ENCODE results near the gene CD7. TPM values are rescaled to one million over a fixed set of nuclear protein-coding genes. Genes with fewer than 3 reads are reported as not detected.
"Not testable (repeated sequence)": the region's sequence is repeated elsewhere in the genome, so short reads cannot be mapped to it uniquely, and the experiment has no call there.

The CD7 gene
- total RNA-seq, 1 experiment from 2014 or later, result 0.77 TPM

DNA sequence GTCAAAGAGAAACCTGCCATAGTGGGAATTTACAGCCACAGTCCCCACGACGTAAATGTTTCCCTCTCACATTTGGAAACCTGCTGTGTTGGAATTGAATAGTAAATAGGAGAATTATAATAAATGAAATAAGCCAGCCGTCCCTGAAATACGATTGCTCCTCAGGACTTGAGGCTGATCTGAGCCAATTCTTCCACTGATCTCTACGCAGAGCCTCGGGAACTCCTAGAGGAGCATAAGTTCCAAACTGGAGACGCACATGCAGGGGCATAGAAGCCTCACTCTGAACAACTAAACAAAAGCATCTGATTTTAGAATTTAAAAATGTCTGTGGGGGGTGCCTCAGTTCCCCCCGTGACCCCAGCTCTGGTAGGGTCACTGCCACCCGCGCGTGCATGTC, 31.5 kb upstream of the CD7 start:
- TF ChIP-seq, protein P1, sequence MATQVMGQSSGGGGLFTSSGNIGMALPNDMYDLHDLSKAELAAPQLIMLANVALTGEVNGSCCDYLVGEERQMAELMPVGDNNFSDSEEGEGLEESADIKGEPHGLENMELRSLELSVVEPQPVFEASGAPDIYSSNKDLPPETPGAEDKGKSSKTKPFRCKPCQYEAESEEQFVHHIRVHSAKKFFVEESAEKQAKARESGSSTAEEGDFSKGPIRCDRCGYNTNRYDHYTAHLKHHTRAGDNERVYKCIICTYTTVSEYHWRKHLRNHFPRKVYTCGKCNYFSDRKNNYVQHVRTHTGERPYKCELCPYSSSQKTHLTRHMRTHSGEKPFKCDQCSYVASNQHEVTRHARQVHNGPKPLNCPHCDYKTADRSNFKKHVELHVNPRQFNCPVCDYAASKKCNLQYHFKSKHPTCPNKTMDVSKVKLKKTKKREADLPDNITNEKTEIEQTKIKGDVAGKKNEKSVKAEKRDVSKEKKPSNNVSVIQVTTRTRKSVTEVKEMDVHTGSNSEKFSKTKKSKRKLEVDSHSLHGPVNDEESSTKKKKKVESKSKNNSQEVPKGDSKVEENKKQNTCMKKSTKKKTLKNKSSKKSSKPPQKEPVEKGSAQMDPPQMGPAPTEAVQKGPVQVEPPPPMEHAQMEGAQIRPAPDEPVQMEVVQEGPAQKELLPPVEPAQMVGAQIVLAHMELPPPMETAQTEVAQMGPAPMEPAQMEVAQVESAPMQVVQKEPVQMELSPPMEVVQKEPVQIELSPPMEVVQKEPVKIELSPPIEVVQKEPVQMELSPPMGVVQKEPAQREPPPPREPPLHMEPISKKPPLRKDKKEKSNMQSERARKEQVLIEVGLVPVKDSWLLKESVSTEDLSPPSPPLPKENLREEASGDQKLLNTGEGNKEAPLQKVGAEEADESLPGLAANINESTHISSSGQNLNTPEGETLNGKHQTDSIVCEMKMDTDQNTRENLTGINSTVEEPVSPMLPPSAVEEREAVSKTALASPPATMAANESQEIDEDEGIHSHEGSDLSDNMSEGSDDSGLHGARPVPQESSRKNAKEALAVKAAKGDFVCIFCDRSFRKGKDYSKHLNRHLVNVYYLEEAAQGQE (IDR thresholded peaks at IDR 0.05; ENCODE audit: insufficient read depth in 1 of 2, low read depth in 2 of 2, low read length in 1 of 2), result no peak
- TF ChIP-seq, protein P2, sequence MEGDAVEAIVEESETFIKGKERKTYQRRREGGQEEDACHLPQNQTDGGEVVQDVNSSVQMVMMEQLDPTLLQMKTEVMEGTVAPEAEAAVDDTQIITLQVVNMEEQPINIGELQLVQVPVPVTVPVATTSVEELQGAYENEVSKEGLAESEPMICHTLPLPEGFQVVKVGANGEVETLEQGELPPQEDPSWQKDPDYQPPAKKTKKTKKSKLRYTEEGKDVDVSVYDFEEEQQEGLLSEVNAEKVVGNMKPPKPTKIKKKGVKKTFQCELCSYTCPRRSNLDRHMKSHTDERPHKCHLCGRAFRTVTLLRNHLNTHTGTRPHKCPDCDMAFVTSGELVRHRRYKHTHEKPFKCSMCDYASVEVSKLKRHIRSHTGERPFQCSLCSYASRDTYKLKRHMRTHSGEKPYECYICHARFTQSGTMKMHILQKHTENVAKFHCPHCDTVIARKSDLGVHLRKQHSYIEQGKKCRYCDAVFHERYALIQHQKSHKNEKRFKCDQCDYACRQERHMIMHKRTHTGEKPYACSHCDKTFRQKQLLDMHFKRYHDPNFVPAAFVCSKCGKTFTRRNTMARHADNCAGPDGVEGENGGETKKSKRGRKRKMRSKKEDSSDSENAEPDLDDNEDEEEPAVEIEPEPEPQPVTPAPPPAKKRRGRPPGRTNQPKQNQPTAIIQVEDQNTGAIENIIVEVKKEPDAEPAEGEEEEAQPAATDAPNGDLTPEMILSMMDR (IDR thresholded peaks at IDR 0.05), result no peak
- TF ChIP-seq TCF7L2 (IDR thresholded peaks at IDR 0.05; ENCODE audit: low read depth, low read length) (no peak), POLR2AphosphoS5 (IDR thresholded peaks at IDR 0.05; ENCODE audit: low read depth, low read length) (no peak), SIN3A (IDR thresholded peaks at IDR 0.05; ENCODE audit: borderline replicate concordance, insufficient read depth, low read depth, low read length) (no peak)
- Histone ChIP-seq H3K27ac (ENCODE audit: low read length) (no peak overlapping the region; the same call in 1 of the 2 replicates), H3K4me1 (ENCODE audit: control insufficient read depth, insufficient read depth, low read length) (peaks cover 29% of the 10 kb centered on the region), H3K36me3 (ENCODE audit: control insufficient read depth, insufficient read depth, low read length) (no peaks in the 10 kb centered on the region), H3K4me3 (ENCODE audit: low read depth in 2 of 2, low read length in 2 of 2) (no peak overlapping the region), H3K9me3 (ENCODE audit: control insufficient read depth, insufficient read depth, low read depth, low read length) (no peaks in the 10 kb centered on the region), H3K27me3 (ENCODE audit: control insufficient read depth, insufficient read depth, low read length) (no peaks in the 10 kb centered on the region)
- no peak for ATAC-seq
- in situ Hi-C loops (cut with HindIII; ENCODE audit: low pct_unique_long_range_greater_than_20kb, low sequenced_read_pairs) (loop anchor here (5.0 to 10.0 kb wide), 2 partner anchors 54 to 68 kb away; partner anchors contain the start of genes HEXD and OGFOD3), intact Hi-C loops (cut with micrococcal nuclease; ENCODE audit: unreplicated experiment) (no loop called here)
- ChIA-PET POLR2A (no interaction called here), CTCF (no interaction called here)
- no peak for DNase-seq (ENCODE audit: low read depth, low spot score)
- no TSS peak for BruUV-seq (replicated peaks)

DNA sequence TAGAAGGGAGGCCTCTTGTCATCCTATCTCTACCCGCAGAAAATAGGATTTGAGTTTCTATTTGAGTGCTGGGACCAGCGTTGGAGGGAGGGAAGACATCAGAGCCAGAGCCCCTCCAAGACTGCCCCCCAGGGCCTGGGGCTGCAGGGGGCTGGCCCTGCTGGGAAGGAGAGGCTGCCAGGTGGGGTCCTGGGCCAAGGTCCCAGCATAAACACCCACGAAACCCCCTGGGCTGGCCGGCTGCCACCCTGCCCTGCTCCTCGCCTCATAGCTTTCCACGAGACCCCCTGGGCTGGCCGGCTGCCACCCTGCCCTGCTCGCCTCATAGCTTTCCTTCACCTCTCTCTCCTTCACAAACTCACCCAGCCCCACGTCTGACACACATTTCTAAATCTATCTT, 31.0 kb upstream of the CD7 start:
- Histone ChIP-seq H3K4me3 (ENCODE audit: low read depth in 2 of 2, low read length in 2 of 2) (no peak overlapping the region), H3K4me1 (ENCODE audit: control insufficient read depth, insufficient read depth, low read length) (peaks cover 30% of the 10 kb centered on the region), H3K9me3 (ENCODE audit: control insufficient read depth, insufficient read depth, low read depth, low read length) (no peaks in the 10 kb centered on the region), H3K27me3 (ENCODE audit: control insufficient read depth, insufficient read depth, low read length) (no peaks in the 10 kb centered on the region), H3K27ac (ENCODE audit: low read length) (no peak overlapping the region), H3K36me3 (ENCODE audit: control insufficient read depth, insufficient read depth, low read length) (no peaks in the 10 kb centered on the region)
- ATAC-seq, result no peak
- TF ChIP-seq, protein P2 (IDR thresholded peaks at IDR 0.05), result no peak
- TF ChIP-seq TCF7L2 (IDR thresholded peaks at IDR 0.05; ENCODE audit: low read depth, low read length) (no peak), POLR2AphosphoS5 (IDR thresholded peaks at IDR 0.05; ENCODE audit: low read depth, low read length) (no peak), SIN3A (IDR thresholded peaks at IDR 0.05; ENCODE audit: borderline replicate concordance, insufficient read depth, low read depth, low read length) (no peak)
- TF ChIP-seq, protein P1 (IDR thresholded peaks at IDR 0.05; ENCODE audit: insufficient read depth in 1 of 2, low read depth in 2 of 2, low read length in 1 of 2), result no peak
- no peak for DNase-seq (ENCODE audit: low read depth, low spot score)
- in situ Hi-C loops (cut with HindIII; ENCODE audit: low pct_unique_long_range_greater_than_20kb, low sequenced_read_pairs) (loop anchor here (5.0 to 10.0 kb wide), 2 partner anchors 54 to 69 kb away; partner anchors contain the start of genes HEXD and OGFOD3), intact Hi-C loops (cut with micrococcal nuclease; ENCODE audit: unreplicated experiment) (no loop called here)
- BruUV-seq (replicated peaks), result no TSS peak
- CTCF ChIA-PET, result no interaction called here
- POLR2A ChIA-PET, result no interaction called here

DNA sequence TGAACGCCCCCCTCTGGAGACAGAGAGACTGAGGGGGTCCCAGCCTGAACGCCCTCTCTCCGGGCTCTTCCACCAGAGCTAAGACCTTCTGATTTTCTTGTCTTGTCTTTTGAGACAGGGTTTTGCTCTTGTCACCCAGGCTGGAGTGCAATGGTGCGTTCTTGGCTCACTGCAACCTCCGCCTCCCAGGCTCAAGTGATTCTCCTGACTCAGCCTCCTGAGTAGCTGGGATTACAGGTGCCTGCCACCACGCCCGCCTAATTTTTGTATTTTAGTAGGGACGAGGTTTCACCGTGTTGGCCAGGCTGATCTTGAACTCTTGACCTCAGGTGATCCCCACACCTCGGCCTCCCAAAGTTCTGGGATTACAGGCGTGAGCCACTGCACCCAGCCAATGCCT, 30.6 kb upstream of the CD7 start:
- H3K27ac ChIP-seq (ENCODE audit: low read length); intact Hi-C loops (cut with micrococcal nuclease; ENCODE audit: unreplicated experiment); BruUV-seq (replicated peaks); H3K36me3 ChIP-seq (ENCODE audit: control insufficient read depth, insufficient read depth, low read length); DNase-seq (ENCODE audit: low read depth, low spot score); POLR2A ChIA-PET; ATAC-seq; H3K4me3 ChIP-seq (ENCODE audit: low read depth in 2 of 2, low read length in 2 of 2); H3K9me3 ChIP-seq (ENCODE audit: control insufficient read depth, insufficient read depth, low read depth, low read length); H3K27me3 ChIP-seq (ENCODE audit: control insufficient read depth, insufficient read depth, low read length); CTCF ChIA-PET: not testable (repeated sequence)
- H3K4me1 ChIP-seq (ENCODE audit: control insufficient read depth, insufficient read depth, low read length), result peaks cover 33% of the 10 kb centered on the region
- in situ Hi-C loops (cut with HindIII; ENCODE audit: low pct_unique_long_range_greater_than_20kb, low sequenced_read_pairs), result loop anchor here (5.0 to 10.0 kb wide), 2 partner anchors 53 to 69 kb away; partner anchors contain the start of genes HEXD and OGFOD3

Data from Panc1 (cell line).